HG02973 (cell line): ENCODE measurements around the gene TSPAN14.
"Not testable (repeated sequence)": the region's sequence is repeated elsewhere in the genome, so short reads cannot be mapped to it uniquely, and the experiment has no call there.

ENCODE experiments used
- ATAC-seq: cut with Tn5 transposase; IDR thresholded peaks from one replicate; pipeline ENCODE4 v1.9.1; 2021; ENCODE audit warnings: moderate library complexity; ENCODE audit not compliant: unreplicated experiment

Gene TSPAN14

DNA sequence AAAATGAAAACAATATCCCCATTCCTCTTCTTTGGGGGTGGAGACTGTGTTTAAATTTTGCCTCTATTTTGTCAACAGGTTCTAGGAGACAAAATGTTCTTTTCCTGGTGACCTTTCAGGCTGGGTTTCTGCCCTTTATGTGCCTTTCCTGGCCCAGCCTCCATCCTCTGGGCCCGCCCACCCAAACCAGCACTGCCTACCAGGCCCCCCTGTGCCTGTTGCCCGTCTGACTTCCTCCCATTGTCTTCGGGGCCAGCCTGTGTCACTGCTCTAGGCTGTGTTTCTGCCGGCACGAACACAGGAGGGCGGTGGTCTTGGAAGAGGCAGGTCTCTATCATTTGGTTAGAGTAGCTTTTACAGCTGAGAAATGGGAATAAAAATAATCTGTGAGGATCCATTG, 13.9 kb downstream of the TSPAN14 start:
- no peak for ATAC-seq

GRCh38 chr10:80468806-80469421, 14.8 kb downstream of the TSPAN14 start:
- ATAC-seq, result no peak

DNA sequence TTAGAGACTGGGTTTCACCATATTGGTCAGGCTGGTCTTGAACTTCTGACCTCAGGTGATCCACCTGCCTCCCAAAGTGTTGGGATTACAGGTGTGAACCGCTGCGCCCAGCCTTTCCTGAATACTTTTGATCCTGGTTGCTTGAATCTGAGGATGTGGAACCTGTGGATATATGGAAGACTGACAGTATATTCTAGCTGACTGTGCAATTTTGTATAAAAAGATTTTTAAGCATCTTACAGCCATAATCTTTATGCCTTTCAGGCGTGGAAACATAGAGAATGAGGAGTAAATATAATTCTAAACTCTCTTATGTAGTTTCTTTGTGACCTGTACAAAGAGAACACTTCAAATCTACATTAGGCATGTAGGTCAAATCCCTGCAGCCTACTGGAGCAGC, 16.2 kb downstream of the TSPAN14 start:
- ATAC-seq, result no peak

DNA sequence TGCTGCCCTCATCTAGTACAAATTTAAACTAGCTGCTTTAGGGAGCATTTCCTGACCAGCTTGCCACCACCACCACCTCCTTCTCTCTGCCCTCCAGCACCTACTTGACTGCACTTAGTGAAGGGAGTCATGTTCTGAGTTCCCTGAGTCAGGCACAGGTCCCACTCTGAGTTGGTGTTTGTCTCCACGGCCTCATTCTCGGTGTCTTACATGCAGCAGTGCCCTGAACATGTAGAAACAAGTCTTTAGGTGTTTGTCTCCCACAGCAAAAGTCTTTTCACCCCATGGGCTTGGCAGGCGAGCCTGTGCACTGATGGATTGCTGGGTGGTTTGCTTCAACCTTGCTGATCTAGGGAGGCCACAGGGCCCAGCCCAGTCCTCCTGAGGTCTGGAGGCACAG, 16.9 kb downstream of the TSPAN14 start:
- ATAC-seq, result no peak

DNA sequence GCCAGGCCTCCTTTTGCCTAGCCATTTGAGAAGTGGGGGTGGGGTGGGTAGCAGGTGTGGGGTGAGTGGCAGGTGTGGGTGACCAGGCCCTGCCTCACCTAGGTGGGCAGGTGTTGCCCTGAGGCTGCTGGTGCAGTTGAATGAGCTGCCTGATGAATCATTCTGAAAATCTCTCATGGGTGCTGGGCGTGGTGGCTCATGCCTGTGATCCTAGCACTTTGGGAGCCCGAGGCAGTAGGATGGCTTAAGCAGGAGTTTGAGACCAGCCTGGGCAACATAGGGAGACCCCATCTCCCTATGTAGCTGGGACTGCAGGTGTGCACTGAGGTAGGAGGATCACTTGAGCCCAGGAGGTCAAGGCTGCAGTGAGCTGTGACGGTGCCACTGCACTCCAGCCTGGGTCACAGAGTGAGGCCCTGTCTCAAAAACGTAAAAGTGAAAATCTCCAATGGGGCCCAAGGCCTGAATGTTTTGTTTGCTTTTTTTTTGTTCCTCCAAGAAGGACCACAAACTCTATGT, 17.7 kb downstream of the TSPAN14 start:
- peak; percentile 47 for ATAC-seq

GRCh38 chr10:80472234-80473095, 18.4 kb downstream of the TSPAN14 start:
- peak; percentile 92 for ATAC-seq

DNA sequence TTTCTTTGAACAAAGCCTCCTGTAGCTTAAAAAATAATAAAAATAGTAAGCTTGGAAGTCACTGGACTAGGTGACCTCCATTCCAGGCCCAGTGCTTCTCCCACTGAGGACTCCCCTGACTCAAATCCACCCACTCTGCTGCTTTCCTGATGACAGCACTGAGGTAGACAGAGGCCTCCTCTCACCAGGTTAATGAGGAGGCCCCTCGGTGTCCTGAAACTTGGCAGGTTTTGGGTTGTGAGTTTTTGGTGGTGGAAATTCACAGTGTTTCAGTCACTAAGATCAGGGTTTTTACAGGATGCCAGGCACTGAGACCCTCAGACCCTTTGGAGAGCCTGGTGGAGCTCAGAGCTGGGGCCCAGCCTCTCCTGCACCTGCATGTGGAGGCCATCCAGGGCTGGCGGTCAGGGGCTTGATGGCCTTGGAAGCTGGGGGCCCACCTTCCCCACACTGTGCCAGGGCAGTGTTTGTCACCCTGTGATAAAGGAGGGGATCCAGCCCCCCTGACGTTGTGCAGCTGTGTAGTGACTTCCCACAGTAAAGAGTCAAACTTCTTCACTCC, 19.1 kb downstream of the TSPAN14 start:
- ATAC-seq, result no peak

DNA sequence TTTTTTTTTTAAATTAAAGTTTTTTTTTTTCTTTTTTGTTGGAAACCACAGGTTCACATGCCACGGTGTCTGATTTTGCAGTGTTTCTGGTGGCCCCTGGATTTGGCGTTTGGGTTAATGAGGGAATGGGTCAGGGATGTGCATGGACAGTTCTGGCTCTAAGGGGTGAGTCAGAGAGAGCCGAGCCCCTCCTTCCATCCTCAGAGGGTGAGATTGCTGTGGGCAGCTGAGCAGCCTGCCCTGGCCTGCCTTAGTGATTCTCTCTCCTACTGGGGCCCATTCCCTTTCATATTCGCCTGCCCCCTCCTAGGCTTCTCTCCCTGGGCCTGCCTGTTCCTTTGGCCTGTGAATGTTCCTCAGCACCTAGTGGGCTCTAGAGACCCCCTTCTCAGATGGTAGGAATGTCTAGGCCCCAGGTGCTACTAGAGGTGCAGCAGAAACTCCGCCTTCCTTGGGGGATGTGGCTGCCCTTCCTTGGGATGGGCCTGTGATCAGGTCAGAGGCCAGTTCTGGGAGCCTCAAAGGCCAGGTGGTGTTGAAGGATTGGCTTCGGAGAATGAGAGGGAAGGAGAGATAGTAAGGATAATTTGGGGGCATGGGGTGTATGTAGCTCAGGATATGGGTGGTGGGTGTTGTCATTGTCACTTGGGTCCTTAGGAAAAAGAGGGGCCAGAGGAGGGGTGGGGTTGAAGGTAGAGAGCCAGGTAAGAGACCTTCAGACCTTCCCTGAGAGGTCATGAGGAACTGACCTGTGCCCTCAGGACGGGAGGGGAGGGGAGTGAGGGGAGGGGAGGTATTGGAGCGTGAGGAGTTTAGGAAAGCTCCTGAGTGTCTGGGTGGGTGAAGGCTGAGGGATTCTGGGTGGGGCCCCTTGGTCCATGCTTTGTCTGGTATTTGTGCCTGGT, 19.8 kb downstream of the TSPAN14 start:
- no peak for ATAC-seq

DNA sequence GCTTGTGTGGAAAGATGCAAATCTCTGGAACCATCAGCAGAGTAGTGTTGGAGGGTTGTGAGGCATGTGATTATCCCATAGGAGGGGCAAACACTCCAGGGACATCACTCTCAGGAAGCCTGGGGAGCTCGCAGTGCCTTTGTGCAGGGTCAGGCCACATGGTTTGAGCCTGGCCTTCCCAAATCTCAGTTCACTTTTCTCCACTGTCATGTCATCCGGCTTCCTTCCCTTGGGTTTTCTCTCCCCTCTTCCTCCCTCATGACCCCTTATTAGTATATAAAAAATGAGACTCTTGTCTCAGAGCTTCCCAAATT, 20.4 kb downstream of the TSPAN14 start:
- no peak for ATAC-seq

- no peak for ATAC-seq
These were observed 20.8 kb downstream of the TSPAN14 start for GRCh38 chr10:80474941-80475340.

DNA sequence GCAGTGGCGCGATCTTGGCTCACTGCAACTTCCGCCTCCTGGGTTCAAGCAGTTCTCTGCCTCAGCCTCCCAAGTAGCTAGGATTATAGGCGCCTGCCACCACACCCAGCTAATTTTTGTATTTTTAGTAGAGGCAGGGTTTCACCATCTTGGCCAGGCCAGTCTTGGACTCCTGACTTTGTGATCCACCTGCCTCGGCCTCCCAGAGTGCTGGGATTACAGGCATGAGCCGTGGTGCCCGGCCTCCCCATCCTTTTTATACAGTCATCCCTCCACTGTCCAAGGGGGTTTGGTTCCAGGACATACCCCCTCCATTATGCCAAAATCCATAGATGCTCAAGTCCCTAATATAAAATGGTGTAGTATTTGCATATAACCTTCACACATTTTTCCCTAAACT, 21.5 kb downstream of the TSPAN14 start:
- ATAC-seq, result not testable (repeated sequence)

DNA sequence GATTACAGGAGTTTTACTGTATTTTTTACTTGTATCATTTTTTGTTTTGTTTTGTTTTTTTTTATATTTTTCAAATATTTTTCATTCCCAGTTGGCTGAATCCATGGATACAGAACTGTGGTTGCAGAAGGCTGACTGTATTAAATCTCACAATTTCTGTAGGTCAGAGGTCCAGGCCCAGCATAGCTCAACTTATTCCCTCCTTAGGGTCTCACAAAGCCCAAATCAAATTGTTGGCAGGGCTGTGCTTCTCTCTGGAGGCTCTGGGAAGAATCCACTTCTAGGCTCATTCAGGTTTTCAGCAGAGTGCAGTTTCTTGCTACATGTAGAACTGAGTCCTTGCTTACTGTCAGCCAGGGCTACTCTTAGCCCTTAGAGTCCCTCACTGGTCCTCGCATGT, 22.6 kb downstream of the TSPAN14 start:
- no peak for ATAC-seq

DNA sequence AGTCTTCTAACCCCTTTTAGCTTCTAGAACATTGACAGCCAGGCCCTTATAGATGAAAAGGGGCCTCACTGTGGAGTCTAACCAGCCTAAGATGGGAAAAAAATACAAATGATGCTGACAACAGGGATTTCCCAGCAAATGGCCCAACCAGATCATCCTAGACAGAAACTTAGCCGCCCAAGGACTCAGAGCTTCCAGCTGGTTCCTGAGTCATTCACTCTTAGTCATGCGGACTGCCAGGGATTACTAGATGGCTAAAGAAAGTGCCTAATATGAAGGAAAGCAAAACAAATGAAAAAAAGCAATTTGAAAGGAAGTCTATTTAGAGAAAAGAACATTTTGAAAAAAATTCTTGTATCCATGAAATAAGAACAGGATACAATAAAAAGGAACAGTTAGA, 23.7 kb downstream of the TSPAN14 start:
- no peak for ATAC-seq

- not testable (repeated sequence) for ATAC-seq
These were observed 26.3 kb downstream of the TSPAN14 start for GRCh38 chr10:80480373-80480772.

- no peak for ATAC-seq
These were observed 26.7 kb downstream of the TSPAN14 start for GRCh38 chr10:80480852-80481251.

DNA sequence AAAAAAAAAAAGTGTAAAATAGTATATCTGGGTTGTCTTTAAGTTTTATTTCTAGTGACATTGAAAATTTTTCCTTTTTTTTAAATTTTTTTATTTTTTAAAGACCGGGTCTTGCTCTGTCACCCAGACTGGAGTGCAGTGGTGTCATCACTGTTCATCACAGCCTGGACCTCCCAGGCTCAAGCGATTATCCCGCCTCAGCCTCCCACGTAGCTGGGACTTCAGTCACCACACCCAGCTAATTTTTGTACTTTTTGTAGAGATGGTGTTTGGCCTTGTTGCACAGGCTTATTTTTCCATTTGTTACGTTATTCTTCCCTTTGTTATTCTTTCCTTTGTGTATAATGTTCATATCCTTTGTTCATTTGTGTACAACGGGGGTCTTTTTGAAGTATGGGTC, 30.1 kb downstream of the TSPAN14 start:
- no peak for ATAC-seq

DNA sequence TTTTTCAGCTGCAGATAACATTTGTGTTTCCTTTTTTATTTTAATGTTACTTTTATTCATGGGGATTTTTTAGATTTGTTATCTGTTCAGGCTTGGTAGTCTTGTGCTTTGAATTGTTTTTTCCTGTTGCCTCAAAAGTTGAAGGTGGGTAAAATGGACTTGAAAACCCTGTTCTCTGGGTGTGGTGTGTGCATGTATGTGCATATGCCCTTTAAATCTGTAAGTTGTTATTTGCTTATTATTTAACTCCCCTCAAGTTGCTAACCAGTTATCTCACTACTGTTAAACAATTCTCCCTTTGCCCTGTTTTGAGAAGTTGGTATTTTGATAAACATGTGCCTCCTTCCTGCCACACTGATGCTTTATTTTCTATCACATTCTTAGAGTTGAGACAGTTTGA, 30.6 kb downstream of the TSPAN14 start:
- no peak for ATAC-seq

DNA sequence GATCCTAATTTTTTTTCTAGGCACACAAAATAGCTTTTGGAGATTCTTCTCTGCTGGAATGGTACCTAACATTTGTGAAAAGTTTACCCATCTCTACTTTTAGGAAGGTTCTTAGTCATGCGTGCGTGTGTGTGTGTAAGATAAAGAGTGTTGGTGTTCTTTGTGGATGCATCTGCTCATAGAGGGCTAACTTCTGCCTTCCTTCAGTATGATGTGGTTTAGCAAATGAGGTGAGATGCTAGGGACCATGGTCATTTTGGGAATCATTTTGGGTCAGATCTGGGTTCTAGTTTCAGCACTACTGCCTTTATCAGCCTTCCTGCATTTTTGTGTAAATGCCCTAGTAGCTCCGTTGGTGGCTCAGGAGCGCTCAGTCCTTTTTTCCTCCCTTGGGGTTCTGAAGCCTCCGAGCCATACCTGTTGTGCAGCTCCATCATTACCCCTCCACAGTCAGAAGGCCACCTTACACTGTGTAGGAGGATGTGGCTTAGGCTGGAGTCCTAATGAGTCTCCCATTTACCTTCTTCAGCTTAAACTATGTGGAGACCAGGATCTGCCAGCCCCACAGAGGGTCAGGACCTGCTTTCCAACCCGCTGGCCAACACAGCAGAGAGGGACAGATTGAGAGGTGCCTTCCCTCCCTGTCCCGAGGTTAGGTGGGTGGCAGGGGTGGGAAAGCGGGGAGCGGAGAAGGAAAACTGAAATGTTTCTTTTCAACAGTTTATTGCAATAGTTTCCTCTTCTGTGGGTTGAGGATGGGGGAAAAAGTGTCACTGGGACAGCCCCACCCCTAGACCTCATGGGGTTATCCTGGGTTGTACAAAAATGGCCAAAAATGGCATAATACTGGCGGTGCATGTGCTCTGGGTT, 31.2 kb downstream of the TSPAN14 start:
- no peak for ATAC-seq

DNA sequence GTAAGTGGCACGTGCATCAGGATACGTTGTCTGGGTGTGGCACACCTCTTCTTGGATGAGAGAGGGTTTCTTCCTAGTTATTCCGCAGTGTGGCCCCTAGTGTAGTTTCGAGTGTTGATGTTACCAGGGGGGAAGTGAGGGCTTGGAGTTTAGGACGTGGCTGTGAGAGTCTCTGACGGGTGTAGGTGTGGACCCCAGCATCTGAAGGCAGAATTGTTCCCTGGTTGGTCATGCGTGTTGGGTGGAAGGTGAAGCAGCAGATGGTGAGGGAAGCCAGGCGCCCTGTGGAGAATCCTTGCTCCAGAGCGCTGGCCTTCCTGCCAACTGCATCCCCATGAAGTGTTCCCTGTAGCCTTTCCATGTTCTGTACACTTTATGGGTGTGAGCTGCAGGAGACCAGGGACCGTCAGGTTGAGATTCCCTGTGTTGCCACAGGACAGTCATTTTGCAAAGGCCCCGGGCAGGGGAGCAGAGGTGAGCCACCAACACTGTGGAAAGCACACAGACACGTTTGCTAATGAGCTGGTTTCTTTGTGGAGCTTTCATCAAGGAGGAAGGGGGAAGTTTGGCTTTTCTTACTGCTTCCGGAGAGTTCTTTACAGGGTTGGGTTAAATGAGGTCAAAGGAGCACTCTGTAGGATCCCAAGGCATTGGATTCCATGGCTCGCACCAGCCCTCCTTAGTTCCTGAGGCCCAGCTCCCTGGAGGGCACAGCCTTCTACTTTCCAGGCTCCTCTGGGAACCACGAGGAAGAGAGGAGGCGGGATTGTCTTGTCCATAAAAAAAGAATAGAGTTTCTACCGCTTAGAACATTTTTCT, 32.0 kb downstream of the TSPAN14 start:
- ATAC-seq, result no peak
